OCI-LY1 (cell line): Measurements from ENCODE around the gene RPS6KA3.
"Not testable (repeated sequence)": the region's sequence is repeated elsewhere in the genome, so short reads cannot be mapped to it uniquely, and the experiment has no call there.

ENCODE experiments used
- H2AFZ ChIP-seq: fragments of 200-600 bp; sonication (generic), shearing (Covaris generic); 2 replicates; pipeline ENCODE4 v1.6.0; 2014; ENCODE audit warnings: antibody characterized with exemption, mild to moderate bottlenecking, low read length
- H3F3A ChIP-seq: fragments of 200-600 bp; sonication (generic), shearing (Covaris generic); 2 replicates; pipeline ENCODE4 v1.6.0; 2014; ENCODE audit warnings: mild to moderate bottlenecking, antibody characterized with exemption, low read length, moderate library complexity; ENCODE audit not compliant: insufficient read depth
- H3K27ac ChIP-seq: fragments of 200-600 bp; sonication (generic); 2 replicates; pipeline ENCODE4 v1.5.1; 2014; ENCODE audit warnings: low read length, mixed run types, mild to moderate bottlenecking, low read depth; ENCODE audit not compliant: poor library complexity, severe bottlenecking
- H3K27me3 ChIP-seq: fragments of 200-600 bp; sonication (generic); 2 replicates; pipeline ENCODE4 v1.6.0; 2014; ENCODE audit warnings: antibody characterized with exemption, mild to moderate bottlenecking, low read length, moderate library complexity; ENCODE audit not compliant: insufficient read depth
- H3K36me3 ChIP-seq: fragments of 200-600 bp; sonication (generic); 2 replicates; pipeline ENCODE4 v1.6.1; 2014; ENCODE audit warnings: mild to moderate bottlenecking, antibody characterized with exemption, low read length, moderate library complexity, mixed read lengths; ENCODE audit not compliant: insufficient read depth
- H3K4me1 ChIP-seq: fragments of 200-600 bp; sonication (generic); 2 replicates; pipeline ENCODE4 v1.5.1; 2014; ENCODE audit warnings: mild to moderate bottlenecking, low read length, moderate library complexity; ENCODE audit not compliant: insufficient read depth, severe bottlenecking
- H3K4me2 ChIP-seq: fragments of 200-600 bp; sonication (generic), shearing (Covaris generic); 2 replicates; pipeline ENCODE4 v1.6.1; 2014; ENCODE audit warnings: low read length
- H3K4me3 ChIP-seq: fragments of 200-600 bp; sonication (generic); 2 replicates; pipeline ENCODE4 v1.5.1; 2014; ENCODE audit warnings: low read length, low read depth, mild to moderate bottlenecking, mixed read lengths; ENCODE audit not compliant: poor library complexity, severe bottlenecking
- H3K79me2 ChIP-seq: fragments of 200-600 bp; shearing (Covaris generic); 2 replicates; pipeline ENCODE4 v1.6.1; 2016; ENCODE audit warnings: mixed run types, low read length, mixed read lengths; ENCODE audit not compliant: insufficient read depth
- H3K9ac ChIP-seq: fragments of 200-600 bp; sonication (generic), shearing (Covaris generic); 2 replicates; pipeline ENCODE4 v1.6.1; 2014; ENCODE audit warnings: mild to moderate bottlenecking, low read length, mixed read lengths
- H3K9me2 ChIP-seq: fragments of 200-600 bp; sonication (generic), shearing (Covaris generic); 2 replicates; pipeline ENCODE4 v1.6.1; 2014; ENCODE audit warnings: low read depth, mild to moderate bottlenecking, low read length, mixed read lengths
- H3K9me3 ChIP-seq: fragments of 200-600 bp; shearing (Covaris generic); 2 replicates; pipeline ENCODE4 v1.6.1; 2014; ENCODE audit warnings: low read length, mixed read lengths
- H4K20me1 ChIP-seq: fragments of 200-600 bp; sonication (generic), shearing (Covaris generic); 2 replicates; pipeline ENCODE4 v1.6.0; 2016; ENCODE audit warnings: mild to moderate bottlenecking, low read length; ENCODE audit not compliant: insufficient read depth
- EZH2 ChIP-seq: fragments of 200-600 bp; sonication (generic), shearing (Covaris generic); IDR thresholded peaks from 2 replicates; pipeline ENCODE4 v1.8.0; 2017; ENCODE audit warnings: borderline replicate concordance, mixed run types, mild to moderate bottlenecking, antibody characterized with exemption, low read length, moderate library complexity, mixed read lengths
- TF ChIP-seq, protein P1 (sequence below): fragments of 200-600 bp; sonication (generic), shearing (Covaris generic); IDR thresholded peaks from 2 replicates; pipeline ENCODE4 v1.5.1; 2017; ENCODE audit warnings: mild to moderate bottlenecking, antibody characterized with exemption, low read length, moderate library complexity, mixed read lengths

RPS6KA3 gene

DNA sequence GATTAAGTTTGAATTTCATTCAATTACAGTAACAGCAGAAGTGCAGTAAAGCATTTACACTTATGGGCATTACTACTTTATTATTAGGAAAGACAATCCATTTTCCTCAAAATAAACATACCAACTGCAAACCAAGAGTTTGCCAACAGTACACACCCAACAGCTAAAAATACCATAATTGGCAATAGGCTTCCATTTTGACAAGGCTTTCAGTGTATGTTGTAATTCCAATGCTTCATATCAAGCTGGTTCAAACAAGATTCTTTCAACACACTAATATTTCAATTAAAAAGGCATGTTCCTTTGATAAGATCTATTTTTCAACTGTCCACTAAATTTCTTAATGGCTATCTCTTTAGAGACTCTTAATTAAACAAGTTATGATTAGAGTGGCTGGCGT lies 137.2 kb downstream of the RPS6KA3 start:
- no peak overlapping the region for H3K4me3 ChIP-seq
- H3K27ac ChIP-seq: no peak overlapping the region
- H3K4me2 ChIP-seq: no peak overlapping the region
- H3K79me2 ChIP-seq: no peaks in the 10 kb centered on the region
- peaks cover 60% of the 10 kb centered on the region for H3K36me3 ChIP-seq
- no peaks in the 10 kb centered on the region for H4K20me1 ChIP-seq
- no peaks in the 10 kb centered on the region for H3K9me3 ChIP-seq
- no peaks in the 10 kb centered on the region for H3F3A ChIP-seq
- no peaks in the 10 kb centered on the region for H3K4me1 ChIP-seq
- no peak for TF ChIP-seq EZH2
- TF ChIP-seq, protein P1, sequence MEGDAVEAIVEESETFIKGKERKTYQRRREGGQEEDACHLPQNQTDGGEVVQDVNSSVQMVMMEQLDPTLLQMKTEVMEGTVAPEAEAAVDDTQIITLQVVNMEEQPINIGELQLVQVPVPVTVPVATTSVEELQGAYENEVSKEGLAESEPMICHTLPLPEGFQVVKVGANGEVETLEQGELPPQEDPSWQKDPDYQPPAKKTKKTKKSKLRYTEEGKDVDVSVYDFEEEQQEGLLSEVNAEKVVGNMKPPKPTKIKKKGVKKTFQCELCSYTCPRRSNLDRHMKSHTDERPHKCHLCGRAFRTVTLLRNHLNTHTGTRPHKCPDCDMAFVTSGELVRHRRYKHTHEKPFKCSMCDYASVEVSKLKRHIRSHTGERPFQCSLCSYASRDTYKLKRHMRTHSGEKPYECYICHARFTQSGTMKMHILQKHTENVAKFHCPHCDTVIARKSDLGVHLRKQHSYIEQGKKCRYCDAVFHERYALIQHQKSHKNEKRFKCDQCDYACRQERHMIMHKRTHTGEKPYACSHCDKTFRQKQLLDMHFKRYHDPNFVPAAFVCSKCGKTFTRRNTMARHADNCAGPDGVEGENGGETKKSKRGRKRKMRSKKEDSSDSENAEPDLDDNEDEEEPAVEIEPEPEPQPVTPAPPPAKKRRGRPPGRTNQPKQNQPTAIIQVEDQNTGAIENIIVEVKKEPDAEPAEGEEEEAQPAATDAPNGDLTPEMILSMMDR: no peak
- no peaks in the 10 kb centered on the region for H3K9me2 ChIP-seq
- H2AFZ ChIP-seq: no peak overlapping the region
- H3K27me3 ChIP-seq: no peaks in the 10 kb centered on the region
- no peak overlapping the region for H3K9ac ChIP-seq

- no peak overlapping the region for H3K4me2 ChIP-seq
- H4K20me1 ChIP-seq: no peaks in the 10 kb centered on the region
- TF ChIP-seq EZH2: no peak
- TF ChIP-seq, protein P1: no peak
- H3K36me3 ChIP-seq: peaks cover 53% of the 10 kb centered on the region
- H3K9me3 ChIP-seq: no peaks in the 10 kb centered on the region
- H3K27me3 ChIP-seq: no peaks in the 10 kb centered on the region
- no peaks in the 10 kb centered on the region for H3F3A ChIP-seq
- no peaks in the 10 kb centered on the region for H3K4me1 ChIP-seq
- no peak overlapping the region for H3K4me3 ChIP-seq
- no peaks in the 10 kb centered on the region for H3K79me2 ChIP-seq
- H2AFZ ChIP-seq: no peak overlapping the region
- H3K9ac ChIP-seq: no peak overlapping the region
- no peak overlapping the region for H3K27ac ChIP-seq
- H3K9me2 ChIP-seq: no peaks in the 10 kb centered on the region
Measured at GRCh38 chrX:20128670-20129069, 138.0 kb downstream of the RPS6KA3 start.

GRCh38 chrX:20127440-20127839 lies 139.3 kb downstream of the RPS6KA3 start:
- not testable (repeated sequence) for H3K4me2 ChIP-seq, H3K9me2 ChIP-seq, H3K27ac ChIP-seq, H3K4me3 ChIP-seq, H4K20me1 ChIP-seq, H3K9ac ChIP-seq, H3F3A ChIP-seq, H3K27me3 ChIP-seq, H3K79me2 ChIP-seq, H2AFZ ChIP-seq, H3K9me3 ChIP-seq, H3K4me1 ChIP-seq
- peaks cover 41% of the 10 kb centered on the region for H3K36me3 ChIP-seq

DNA sequence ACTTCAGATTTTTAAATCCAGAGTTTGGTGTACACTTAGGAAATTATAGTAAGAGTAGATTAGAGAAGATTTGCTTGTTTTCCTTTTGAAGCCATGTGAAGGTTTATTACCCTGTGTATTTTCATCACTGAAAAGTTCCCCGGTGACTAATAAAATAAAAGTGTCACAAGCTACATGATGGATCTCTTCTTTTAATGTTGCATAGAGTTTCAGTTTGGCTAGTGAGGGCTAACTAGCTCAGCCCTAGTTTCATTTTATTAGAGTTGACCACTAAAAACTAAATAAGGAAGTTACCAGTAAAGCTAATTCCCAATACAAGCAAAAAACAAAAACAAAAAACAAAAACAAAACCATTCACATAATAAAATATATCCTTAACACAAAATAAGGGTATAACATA lies 139.9 kb downstream of the RPS6KA3 start:
- peaks cover 37% of the 10 kb centered on the region for H3K36me3 ChIP-seq
- not testable (repeated sequence) for H4K20me1 ChIP-seq, H3F3A ChIP-seq, H3K4me3 ChIP-seq, H3K27me3 ChIP-seq, H3K4me1 ChIP-seq, H3K79me2 ChIP-seq, H3K9me2 ChIP-seq, H2AFZ ChIP-seq, H3K9ac ChIP-seq, H3K4me2 ChIP-seq, H3K9me3 ChIP-seq, H3K27ac ChIP-seq
